HCT116 (cell line): Measurements from ENCODE around the gene CUX1. TPM values are rescaled to one million over a fixed set of nuclear protein-coding genes. Genes with fewer than 3 reads are reported as not detected.
"Not testable (repeated sequence)": the region's sequence is repeated elsewhere in the genome, so short reads cannot be mapped to it uniquely, and the experiment has no call there.

ENCODE experiments used
- ATAC-seq: fragments of 200-7000 bp; cut with Tn5 transposase; 2 replicates; pipeline ENCODE4 v1.9.1; 2020; ENCODE audit warnings: mild to moderate bottlenecking, moderate library complexity
- BruUV-seq: library from RNA; stranded (reverse); fragments of 400-500 nt; replicated peaks from 2 replicates; lab custom pipeline; 2021; lab: Mats Ljungman, UMichigan
- CTCF ChIA-PET: fragments of 300-600 bp; sonication (Branson Sonifier 250); formaldehyde crosslinking; loops from one replicate; lab custom pipeline; 2021; ENCODE audit warnings: antibody characterized with exemption; lab: Charles Lee
- POLR2A ChIA-PET: fragments of 300-600, 350-600 bp; sonication (Branson Sonifier 250); formaldehyde crosslinking; loops from one replicate; lab custom pipeline; 2021; ENCODE audit warnings: antibody characterized with exemption; lab: Charles Lee
- RAD21 ChIA-PET, 2 experiments: fragments of 300-600 bp; sonication (Branson Sonifier 250); formaldehyde crosslinking; loops; one replicate each; lab custom pipeline; 2023; ENCODE audit warnings: low total read pairs in 2 of 2; ENCODE audit not compliant: uncharacterized antibody in 2 of 2, unreplicated experiment in 2 of 2, low non-redundant PET in 1 of 2; lab: Charles Lee
- DNase-seq: peaks from one replicate; pipeline ENCODE4 v3.0.0-alpha.2; 2010; ENCODE audit warnings: low read depth, low spot score
- H2AFZ ChIP-seq: fragments of 200-600 bp; shearing (Covaris generic), sonication (generic); 2 replicates; pipeline ENCODE4 v1.6.1; 2017; ENCODE audit warnings: low read depth, mixed run types, mixed read lengths, antibody characterized with exemption, low read length; ENCODE audit not compliant: poor library complexity, severe bottlenecking
- H3K27ac ChIP-seq: 2 replicates; pipeline ENCODE4 v1.5.1; 2012; ENCODE audit warnings: low read depth, low read length
- H3K27me3 ChIP-seq: fragments of 200-600 bp; sonication (generic); 2 replicates; pipeline ENCODE4 v1.6.1; 2016; ENCODE audit warnings: mixed run types, low read length, mixed read lengths; ENCODE audit not compliant: insufficient read depth
- H3K36me3 ChIP-seq, 2 experiments: fragments of 200-500 bp in 1 of 2; fragments of 200-600 bp in 1 of 2; sonication (Bioruptor generic) in 1 of 2; sonication (generic) in 1 of 2; 2 replicates each; pipeline versions ENCODE4 v1.5.1 to v1.6.1; 2014 to 2016; ENCODE audit warnings: low read length in 2 of 2, inconsistent platforms in 1 of 2, mixed read lengths in 1 of 2, mixed run types in 1 of 2; ENCODE audit not compliant: insufficient read depth in 2 of 2, control insufficient read depth in 1 of 2
- H3K4me1 ChIP-seq, 2 experiments: fragments of 200-600 bp in 1 of 2; sonication (generic) in 1 of 2; 2 replicates each; pipeline versions ENCODE4 v1.5.1 to v1.6.1; 2012 to 2017; ENCODE audit warnings: low read length in 2 of 2, inconsistent platforms in 1 of 2, mild to moderate bottlenecking in 1 of 2, mixed read lengths in 1 of 2, mixed run types in 1 of 2, moderate library complexity in 1 of 2; ENCODE audit not compliant: insufficient read depth in 2 of 2, control insufficient read depth in 1 of 2
- H3K4me2 ChIP-seq: fragments of 200-600 bp; sonication (generic); 2 replicates; pipeline ENCODE4 v1.6.1; 2017; ENCODE audit warnings: mixed run types, low read length, mixed read lengths
- H3K4me3 ChIP-seq, 2 experiments: fragments of 200-600 bp in 1 of 2; sonication (generic) in 1 of 2; replicated peaks in 1 of 2; 2 replicates each; pipeline ENCODE4 v1.5.1; 2011 to 2016; ENCODE audit warnings: low read length in 2 of 2, control low read depth in 1 of 2, low read depth in 1 of 2, mild to moderate bottlenecking in 1 of 2, mixed read lengths in 1 of 2, mixed run types in 1 of 2
- H3K79me2 ChIP-seq: fragments of 200-600 bp; sonication (generic); 2 replicates; pipeline ENCODE4 v1.6.1; 2017; ENCODE audit warnings: mild to moderate bottlenecking, mixed run types, low read length, moderate library complexity, mixed read lengths; ENCODE audit not compliant: insufficient read depth
- H3K9ac ChIP-seq: fragments of 200-600 bp; sonication (generic); 2 replicates; pipeline ENCODE4 v1.6.1; 2016; ENCODE audit warnings: low read length, mixed read lengths
- H3K9me2 ChIP-seq: fragments of 200-600 bp; sonication (generic), shearing (Covaris generic); 2 replicates; pipeline ENCODE4 v1.6.1; 2017; ENCODE audit warnings: mixed run types, mild to moderate bottlenecking, moderate library complexity; ENCODE audit not compliant: insufficient read depth
- H3K9me3 ChIP-seq, 2 experiments: fragments of 200-500 bp in 1 of 2; fragments of 200-600 bp in 1 of 2; sonication (Bioruptor generic) in 1 of 2; sonication (generic) in 1 of 2; 2 replicates each; pipeline ENCODE4 v1.6.1; 2014 to 2017; ENCODE audit warnings: low read length in 2 of 2, mixed read lengths in 2 of 2, inconsistent platforms in 1 of 2, low read depth in 1 of 2, mild to moderate bottlenecking in 1 of 2, mixed run types in 1 of 2, moderate library complexity in 1 of 2; ENCODE audit not compliant: control insufficient read depth in 1 of 2, insufficient read depth in 1 of 2
- H4K20me1 ChIP-seq: fragments of 200-600 bp; sonication (generic), shearing (Covaris generic); 2 replicates; pipeline ENCODE4 v1.6.1; 2017; ENCODE audit warnings: mixed run types, mild to moderate bottlenecking, moderate library complexity; ENCODE audit not compliant: insufficient read depth
- EGR1 ChIP-seq: IDR thresholded peaks from 2 replicates; pipeline ENCODE4 v1.6.1; 2012; ENCODE audit warnings: low read depth
- EZH2phosphoT487 ChIP-seq: fragments of 200-600 bp; IDR thresholded peaks from 2 replicates; pipeline ENCODE4 v1.6.1; 2018; ENCODE audit warnings: antibody characterized with exemption, borderline replicate concordance
- FOSL1 ChIP-seq: IDR thresholded peaks from 2 replicates; pipeline ENCODE4 v1.6.1; 2012; ENCODE audit warnings: low read depth
- SIN3A ChIP-seq: IDR thresholded peaks from 2 replicates; pipeline ENCODE4 v1.6.1; 2012; ENCODE audit warnings: low read depth
- SP1 ChIP-seq: IDR thresholded peaks from 2 replicates; pipeline ENCODE4 v1.6.1; 2012; ENCODE audit warnings: low read depth
- TCF7L2 ChIP-seq: IDR thresholded peaks from 2 replicates; pipeline ENCODE4 v1.7.0; 2011; ENCODE audit warnings: borderline replicate concordance, inconsistent platforms; ENCODE audit not compliant: insufficient read depth, insufficient read length; ENCODE audit errors: extremely low read depth
- ZNF274 ChIP-seq: fragments of 200-500 bp; sonication (Bioruptor generic); IDR thresholded peaks from 2 replicates; pipeline ENCODE4 v1.6.1; 2014; ENCODE audit warnings: mild to moderate bottlenecking, low read depth, low read length, inconsistent platforms
- intact Hi-C: fragments of 100-400 bp; cut with micrococcal nuclease; formaldehyde crosslinking; loops from 2 replicates; pipeline ENCODE4 v1.10.0; 2022
- total RNA-seq: library from RNA; stranded (reverse); gene quantifications from one replicate; pipeline ENCODE4 v1.2.1, GENCODE V29; 2021; ENCODE audit not compliant: unreplicated experiment

The CUX1 gene
- total RNA-seq, 1 experiment from 2014 or later: 68.9 TPM

- no peak for TF ChIP-seq FOSL1
- no peak for TF ChIP-seq TCF7L2
- TF ChIP-seq, all 23 proteins: peak for 0
Observed at GRCh38 chr7:102009628-102010027, 192.2 kb downstream of the CUX1 start (continued).

GRCh38 chr7:102012112-102012830 lies 194.8 kb downstream of the CUX1 start:
- H3K4me2 ChIP-seq, H3K4me3 ChIP-seq, H3K27ac ChIP-seq, ATAC-seq, H3K79me2 ChIP-seq, H3K9me2 ChIP-seq, CTCF ChIA-PET, H4K20me1 ChIP-seq, H3K27me3 ChIP-seq, BruUV-seq, RAD21 ChIA-PET, intact Hi-C loops, DNase-seq, POLR2A ChIA-PET, H3K9me3 ChIP-seq, H3K36me3 ChIP-seq, H3K9ac ChIP-seq, H2AFZ ChIP-seq: not testable (repeated sequence)
- peaks cover 5 to 19% of the 10 kb centered on the region in 2 experiments; a peak in 2 of 4 replicates for H3K4me1 ChIP-seq

DNA sequence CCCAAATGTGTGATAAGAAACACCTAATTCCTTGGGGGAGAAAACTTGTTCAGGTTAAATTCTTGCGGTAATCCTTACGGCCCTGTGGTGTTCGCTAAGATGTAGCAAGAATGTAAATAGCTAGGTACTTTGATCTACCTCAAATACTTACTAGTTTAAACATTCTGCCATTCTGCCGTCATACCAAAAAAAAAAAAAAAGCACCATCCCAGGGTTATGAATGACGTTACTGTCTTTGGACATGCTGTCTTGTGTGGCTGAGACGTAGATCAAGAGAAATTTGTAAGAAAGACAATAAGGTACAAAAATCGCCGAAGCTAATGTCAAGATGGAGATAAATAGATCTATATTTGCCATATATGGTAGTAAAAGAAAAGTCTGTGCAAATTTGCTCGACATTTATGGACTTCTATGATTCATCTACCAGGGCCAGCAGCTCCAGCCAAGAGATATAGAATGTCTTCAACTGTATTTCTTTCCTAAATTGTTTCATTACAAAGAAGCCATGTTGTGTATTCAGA lies 195.6 kb downstream of the CUX1 start:
- H4K20me1 ChIP-seq: no peaks in the 10 kb centered on the region
- no peak overlapping the region for H3K4me2 ChIP-seq
- no peaks in the 10 kb centered on the region for H3K36me3 ChIP-seq
- no peak overlapping the region for H3K4me3 ChIP-seq
- POLR2A ChIA-PET: no interaction called here
- ATAC-seq (no peak), DNase-seq (no peak)
- H3K4me1 ChIP-seq: peaks cover 5 to 19% of the 10 kb centered on the region in 2 experiments; a peak in 2 of 4 replicates
- H3K9ac ChIP-seq: no peak overlapping the region
- no peak for TF ChIP-seq EZH2phosphoT487
- no peak for TF ChIP-seq SIN3A
- TF ChIP-seq SP1: no peak
- TF ChIP-seq EGR1: no peak
- TF ChIP-seq ZNF274: no peak
- RAD21 ChIA-PET: no interaction called here
- H3K27me3 ChIP-seq: no peaks in the 10 kb centered on the region
- no peak overlapping the region for H3K27ac ChIP-seq
- H3K9me3 ChIP-seq: no peaks in the 10 kb centered on the region
- no peak overlapping the region for H2AFZ ChIP-seq
- intact Hi-C loops: no loop called here
- peaks cover 6% of the 10 kb centered on the region for H3K79me2 ChIP-seq
- no TSS peak for BruUV-seq
- no peaks in the 10 kb centered on the region for H3K9me2 ChIP-seq
- CTCF ChIA-PET: interaction anchor here (0.6 kb wide), 1 partner anchor 50 kb away, joined by 4 read pairs; no protein-coding TSS in a partner anchor
